ENCODE measurements around the gene LRRC40.

Gene LRRC40

DNA sequence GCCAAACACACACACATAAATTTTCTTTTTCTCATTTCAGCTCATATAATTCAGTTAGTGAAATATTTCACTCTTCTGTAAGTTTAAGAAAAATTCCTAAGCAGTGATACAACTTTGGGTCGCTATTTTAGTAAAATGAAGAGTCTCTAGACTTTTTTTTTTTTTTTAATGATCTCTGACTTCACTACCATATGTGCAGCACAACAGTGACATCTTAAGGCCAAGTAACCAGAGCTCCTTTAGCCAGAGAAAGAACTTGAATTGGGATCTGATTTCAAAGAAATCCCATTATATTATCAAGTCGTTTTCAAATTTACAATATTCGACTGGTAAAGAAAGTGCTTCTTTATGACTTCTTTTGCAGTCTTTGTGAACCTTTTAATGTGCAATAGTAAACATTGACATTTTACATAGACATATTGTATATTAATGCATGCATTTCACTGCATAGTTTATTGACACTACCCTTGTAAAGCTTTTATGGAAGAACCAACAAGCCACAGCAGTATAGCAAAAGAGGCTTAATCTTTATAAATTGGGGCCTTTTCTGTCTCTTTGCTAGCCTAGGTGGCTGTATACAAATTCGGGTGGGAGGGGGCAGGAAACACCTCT is 62.2 kb downstream of the LRRC40 start:
- CTCF ChIA-PET, result interaction anchor here (0.5 to 2.0 kb wide), 11 partner anchors 10 to 1605 kb away, joined by 3 to 7 read pairs (median 3); no protein-coding TSS in a partner anchor
- Histone ChIP-seq H3K9me3 (ENCODE audit: control insufficient read depth, insufficient read depth, low read depth, low read length) (no peaks in the 10 kb centered on the region), H3K27ac (ENCODE audit: extremely low read depth, low read depth, low read length) (no peak overlapping the region), H3K4me1 (ENCODE audit: control insufficient read depth, insufficient read depth, low read length) (no peaks in the 10 kb centered on the region), H3K36me3 (ENCODE audit: control insufficient read depth in 2 of 2, insufficient read depth in 1 of 2, low read length in 2 of 2) (peaks cover 12 to 13% of the 10 kb centered on the region in 2 experiments), H3K4me3 (ENCODE audit: low read depth, low read length) (no peak overlapping the region)
- POLR2A ChIA-PET, result interaction anchor here (0.7 kb wide), 2 partner anchors 23 to 133 kb away, joined by 4 to 6 read pairs; no protein-coding TSS in a partner anchor
- TF ChIP-seq ZNF140 (tag by site-specific recombination; IDR thresholded peaks at IDR 0.05) (no peak), FEZF1 (tag by site-specific recombination; IDR thresholded peaks at IDR 0.05) (peak; percentile 81), PRDM4 (tag by site-specific recombination; IDR thresholded peaks at IDR 0.05) (peak; percentile 51; the same call in 1 of the 2 replicates), GLIS1 (tag by site-specific recombination; IDR thresholded peaks at IDR 0.05) (0 out of 2 replicates have a peak, but pooled peaks have one; percentile 6), OVOL3 (tag by site-specific recombination; IDR thresholded peaks at IDR 0.05) (peak; percentile 63; the same call in 1 of the 2 replicates), OSR2 (tag by site-specific recombination; IDR thresholded peaks at IDR 0.05) (peak; percentile 42; the same call in 1 of the 2 replicates), ZNF629 (tag by site-specific recombination; IDR thresholded peaks at IDR 0.05) (0 out of 2 replicates have a peak, but pooled peaks have one; percentile 16), ZNF560 (tag by site-specific recombination; IDR thresholded peaks at IDR 0.05; ENCODE audit: borderline replicate concordance) (no peak), ZNF654 (tag by site-specific recombination; IDR thresholded peaks at IDR 0.05; ENCODE audit: low read depth) (peak; percentile 52), ZNF843 (tag by site-specific recombination; IDR thresholded peaks at IDR 0.05) (peak; percentile 95), ZBTB44 (tag by site-specific recombination; IDR thresholded peaks at IDR 0.05) (peak; percentile 98), ZSCAN30 (tag by site-specific recombination; IDR thresholded peaks at IDR 0.05) (peak; percentile 65; the same call in 1 of the 2 replicates), CTCF (tag by site-specific recombination; IDR thresholded peaks at IDR 0.05) (peak; percentile 37; the same call in 1 of the 2 replicates), ZBTB8A (tag by site-specific recombination; IDR thresholded peaks at IDR 0.05) (no peak), ZNF2 (tag by site-specific recombination; IDR thresholded peaks at IDR 0.05) (no peak)
- TF ChIP-seq, protein P1, sequence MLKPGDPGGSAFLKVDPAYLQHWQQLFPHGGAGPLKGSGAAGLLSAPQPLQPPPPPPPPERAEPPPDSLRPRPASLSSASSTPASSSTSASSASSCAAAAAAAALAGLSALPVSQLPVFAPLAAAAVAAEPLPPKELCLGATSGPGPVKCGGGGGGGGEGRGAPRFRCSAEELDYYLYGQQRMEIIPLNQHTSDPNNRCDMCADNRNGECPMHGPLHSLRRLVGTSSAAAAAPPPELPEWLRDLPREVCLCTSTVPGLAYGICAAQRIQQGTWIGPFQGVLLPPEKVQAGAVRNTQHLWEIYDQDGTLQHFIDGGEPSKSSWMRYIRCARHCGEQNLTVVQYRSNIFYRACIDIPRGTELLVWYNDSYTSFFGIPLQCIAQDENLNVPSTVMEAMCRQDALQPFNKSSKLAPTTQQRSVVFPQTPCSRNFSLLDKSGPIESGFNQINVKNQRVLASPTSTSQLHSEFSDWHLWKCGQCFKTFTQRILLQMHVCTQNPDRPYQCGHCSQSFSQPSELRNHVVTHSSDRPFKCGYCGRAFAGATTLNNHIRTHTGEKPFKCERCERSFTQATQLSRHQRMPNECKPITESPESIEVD (tag by site-specific recombination; IDR thresholded peaks at IDR 0.05), result peak; percentile 91
- TF ChIP-seq, protein P2, sequence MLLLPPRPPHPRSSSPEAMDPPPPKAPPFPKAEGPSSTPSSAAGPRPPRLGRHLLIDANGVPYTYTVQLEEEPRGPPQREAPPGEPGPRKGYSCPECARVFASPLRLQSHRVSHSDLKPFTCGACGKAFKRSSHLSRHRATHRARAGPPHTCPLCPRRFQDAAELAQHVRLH (tag by site-specific recombination; IDR thresholded peaks at IDR 0.05), result peak; percentile 97

Measured in HEK293 (cell line).